ENCODE data around the gene ASXL2. TPM values are rescaled to one million over a fixed set of nuclear protein-coding genes. Genes with fewer than 3 reads are reported as not detected.

Gene ASXL2
- total RNA-seq, 1 experiment from 2014 or later, result 34.5 TPM

DNA sequence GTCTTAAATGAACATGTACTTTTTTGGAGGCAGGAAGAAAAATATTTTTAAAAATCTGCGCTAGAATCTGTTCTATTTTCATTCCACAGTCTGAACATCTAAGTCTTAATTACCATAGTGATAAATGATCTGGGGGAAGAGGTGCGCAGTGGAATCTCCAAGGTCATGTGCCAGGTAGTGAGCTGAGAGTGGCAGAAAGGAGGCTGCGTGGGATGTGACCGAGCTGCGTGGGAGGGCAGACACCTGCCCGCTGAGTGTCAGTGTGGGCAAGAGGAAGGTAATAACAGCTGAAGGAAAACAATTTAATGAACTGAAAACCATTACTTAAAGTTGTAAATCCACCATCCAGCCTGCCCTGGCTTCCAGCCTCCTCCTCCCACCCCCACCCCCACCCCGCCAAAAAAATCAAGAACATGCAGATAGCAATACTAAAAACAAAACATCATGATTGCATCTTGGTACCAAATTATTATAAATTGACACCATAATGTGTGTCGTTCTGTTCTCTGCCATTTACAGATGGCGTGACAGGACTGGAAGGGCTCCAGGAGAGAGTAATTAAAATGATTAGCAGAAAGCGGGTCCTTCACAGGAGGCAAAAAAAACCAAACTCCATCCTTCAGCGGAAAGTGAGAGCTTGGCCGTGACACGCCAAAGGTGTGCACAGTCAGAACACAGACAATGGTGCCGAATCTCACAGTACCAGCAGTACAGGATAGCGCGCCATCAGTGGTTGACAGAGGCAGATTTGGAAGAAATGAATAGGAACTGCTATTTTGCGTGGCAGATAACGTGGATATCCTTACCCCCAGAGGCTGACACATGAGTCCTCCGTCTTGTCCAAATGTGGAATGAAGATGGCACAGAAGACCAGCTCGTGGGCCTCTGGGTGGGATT is 193.5 kb downstream of the ASXL2 start:
- Histone ChIP-seq H3K27ac (no peak overlapping the region), H3K36me3 (ENCODE audit: low read depth) (no peaks in the 10 kb centered on the region), H3K9me3 (ENCODE audit: insufficient read depth, low read depth) (no peaks in the 10 kb centered on the region), H3K4me1 (replicated peaks; ENCODE audit: insufficient read depth) (no peaks in the 10 kb centered on the region), H4K20me1 (ENCODE audit: insufficient read depth) (no peaks in the 10 kb centered on the region), H3K79me2 (ENCODE audit: low read depth) (no peaks in the 10 kb centered on the region), H3F3A (ENCODE audit: insufficient read depth, low read depth) (peaks cover 6% of the 10 kb centered on the region), H3K4me2 (no peak overlapping the region), H3K27me3 (ENCODE audit: insufficient read depth, low read depth) (no peaks in the 10 kb centered on the region), H2AFZ (no peak overlapping the region), H3K9me2 (ENCODE audit: insufficient read depth) (no peaks in the 10 kb centered on the region), H3K4me3 (no peak overlapping the region)
- BruUV-seq (replicated peaks), result no TSS peak
- no peak for DNase-seq
- ChIA-PET CTCF (no interaction called here), POLR2A (ENCODE audit: unreplicated experiment) (no interaction called here)
- intact Hi-C loops (cut with micrococcal nuclease; ENCODE audit: unreplicated experiment), result no loop called here
- TF ChIP-seq, protein P1, sequence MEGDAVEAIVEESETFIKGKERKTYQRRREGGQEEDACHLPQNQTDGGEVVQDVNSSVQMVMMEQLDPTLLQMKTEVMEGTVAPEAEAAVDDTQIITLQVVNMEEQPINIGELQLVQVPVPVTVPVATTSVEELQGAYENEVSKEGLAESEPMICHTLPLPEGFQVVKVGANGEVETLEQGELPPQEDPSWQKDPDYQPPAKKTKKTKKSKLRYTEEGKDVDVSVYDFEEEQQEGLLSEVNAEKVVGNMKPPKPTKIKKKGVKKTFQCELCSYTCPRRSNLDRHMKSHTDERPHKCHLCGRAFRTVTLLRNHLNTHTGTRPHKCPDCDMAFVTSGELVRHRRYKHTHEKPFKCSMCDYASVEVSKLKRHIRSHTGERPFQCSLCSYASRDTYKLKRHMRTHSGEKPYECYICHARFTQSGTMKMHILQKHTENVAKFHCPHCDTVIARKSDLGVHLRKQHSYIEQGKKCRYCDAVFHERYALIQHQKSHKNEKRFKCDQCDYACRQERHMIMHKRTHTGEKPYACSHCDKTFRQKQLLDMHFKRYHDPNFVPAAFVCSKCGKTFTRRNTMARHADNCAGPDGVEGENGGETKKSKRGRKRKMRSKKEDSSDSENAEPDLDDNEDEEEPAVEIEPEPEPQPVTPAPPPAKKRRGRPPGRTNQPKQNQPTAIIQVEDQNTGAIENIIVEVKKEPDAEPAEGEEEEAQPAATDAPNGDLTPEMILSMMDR (conservative IDR thresholded peaks at IDR 0.05), result no peak
- no peak for TF ChIP-seq EZH2 (IDR thresholded peaks at IDR 0.05; ENCODE audit: low read depth)

Other genes starting within 250 kb of the ASXL2 start
- 51.9 TPM in 2 replicates for gene DTNB, start 204.9 kb downstream of the ASXL2 start, total RNA-seq (2021)
- gene KIF3C, start 104.0 kb upstream of the ASXL2 start, total RNA-seq (2021), result 41.2 and 50.5 TPM in 2 replicates
- gene RAB10, start 155.6 kb upstream of the ASXL2 start, total RNA-seq (2021), result 150 and 171 TPM in 2 replicates

Measured in PC-9 (cell line).